ENCODE measurements around the gene LDHB. TPM values are rescaled to one million over a fixed set of nuclear protein-coding genes. Genes with fewer than 3 reads are reported as not detected.
"Not testable (repeated sequence)": the region's sequence is repeated elsewhere in the genome, so short reads cannot be mapped to it uniquely, and the experiment has no call there.

Gene LDHB
- 137 and 253 TPM in 2 replicates for total RNA-seq

GRCh38 chr12:21657326-21658077, at the start of gene LDHB:
TSS of gene LDHB (minus strand) at chr12:21657842. CDS start at chr12:21654671, 3,171 bp downstream.
- peak in 1 of 2 donors; percentile 94 for DNase-seq (ENCODE audit: low read depth in 2 of 2)

- DNase-seq (ENCODE audit: low read depth in 2 of 2), result no peak
These were observed 47.2 kb upstream of the LDHB start for GRCh38 chr12:21704847-21705246.

GRCh38 chr12:21699851-21700250, 42.2 kb upstream of the LDHB start:
- DNase-seq (ENCODE audit: low read depth in 2 of 2), result no peak

DNA sequence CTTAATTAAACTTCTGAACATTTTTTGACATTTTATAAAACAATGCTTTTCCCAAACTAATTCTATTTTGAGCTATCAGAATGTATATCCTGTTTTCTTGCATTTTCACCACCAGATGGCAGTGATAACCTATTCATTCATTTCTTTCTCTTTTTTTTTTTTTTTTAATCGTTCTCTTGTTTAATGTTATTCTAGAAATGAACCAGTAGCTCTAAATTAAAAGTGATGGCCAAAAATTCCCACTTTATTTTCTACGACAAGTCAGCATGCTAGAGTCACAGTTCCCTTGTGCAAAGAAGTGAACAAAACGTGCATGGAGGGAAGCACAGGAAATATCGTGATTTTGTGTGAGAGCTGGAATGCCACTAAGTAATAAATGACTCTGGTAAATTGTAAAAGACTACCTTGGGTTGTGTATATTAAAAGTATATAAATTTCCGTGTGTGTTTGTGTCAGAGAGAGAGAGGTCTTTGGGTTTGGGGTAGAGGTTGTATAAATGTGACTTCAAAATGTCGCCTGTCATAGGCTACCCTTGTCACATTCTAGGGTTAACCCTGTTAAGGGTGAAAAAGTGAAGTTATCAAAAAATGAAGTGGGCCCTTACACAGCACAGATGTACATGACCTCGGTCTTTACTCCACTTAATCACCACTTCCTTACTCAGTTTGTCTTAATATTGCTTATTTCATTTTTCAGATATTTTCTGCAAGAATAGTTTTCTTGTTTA, 40.4 kb upstream of the LDHB start:
- DNase-seq (ENCODE audit: low read depth in 2 of 2), result peak; percentile 33 to 42

- DNase-seq (ENCODE audit: low read depth in 2 of 2), result no peak
These were observed 39.0 kb upstream of the LDHB start for GRCh38 chr12:21696625-21697024.

DNA sequence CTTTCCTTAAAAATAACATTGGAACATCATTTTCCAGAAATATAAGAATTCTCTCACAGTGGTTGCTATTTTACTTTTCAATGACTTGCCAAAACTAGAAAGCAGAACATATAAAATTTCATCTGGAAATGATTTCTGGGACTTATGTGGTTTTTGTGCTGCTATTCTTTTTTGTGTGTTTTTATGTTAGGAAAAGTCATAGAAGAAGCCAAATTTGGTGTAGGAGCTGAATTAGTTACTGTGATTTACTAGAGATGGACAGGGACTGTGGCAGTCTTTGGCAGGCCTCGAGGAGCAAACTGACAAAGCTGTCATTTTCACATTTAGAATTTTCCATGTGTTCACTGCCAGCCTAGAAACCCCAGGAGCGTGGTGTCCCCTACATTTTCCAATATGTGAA, 38.3 kb upstream of the LDHB start:
- no peak for DNase-seq (ENCODE audit: low read depth in 2 of 2)

GRCh38 chr12:21694660-21695059, 37.0 kb upstream of the LDHB start:
- no peak for DNase-seq (ENCODE audit: low read depth in 2 of 2)

DNA sequence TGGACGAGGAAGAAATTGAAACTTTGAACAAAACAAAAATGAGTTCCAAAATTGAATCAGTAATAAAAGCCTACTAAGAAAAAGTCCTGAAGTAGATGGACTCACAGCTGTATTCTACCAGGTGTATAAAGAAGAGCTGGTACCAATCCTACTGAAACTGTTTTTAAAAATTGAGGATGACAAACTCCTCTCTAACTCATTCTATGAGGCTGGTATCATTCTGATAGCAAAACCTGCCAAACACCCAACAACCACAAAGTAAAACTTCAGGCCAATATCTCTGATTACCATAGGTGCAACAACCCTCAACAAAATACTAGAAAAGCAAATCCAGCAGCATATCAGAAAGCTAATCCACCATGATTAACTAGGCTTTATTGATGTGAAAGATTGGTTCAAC, 33.9 kb upstream of the LDHB start:
- DNase-seq (ENCODE audit: low read depth in 2 of 2), result no peak

DNA sequence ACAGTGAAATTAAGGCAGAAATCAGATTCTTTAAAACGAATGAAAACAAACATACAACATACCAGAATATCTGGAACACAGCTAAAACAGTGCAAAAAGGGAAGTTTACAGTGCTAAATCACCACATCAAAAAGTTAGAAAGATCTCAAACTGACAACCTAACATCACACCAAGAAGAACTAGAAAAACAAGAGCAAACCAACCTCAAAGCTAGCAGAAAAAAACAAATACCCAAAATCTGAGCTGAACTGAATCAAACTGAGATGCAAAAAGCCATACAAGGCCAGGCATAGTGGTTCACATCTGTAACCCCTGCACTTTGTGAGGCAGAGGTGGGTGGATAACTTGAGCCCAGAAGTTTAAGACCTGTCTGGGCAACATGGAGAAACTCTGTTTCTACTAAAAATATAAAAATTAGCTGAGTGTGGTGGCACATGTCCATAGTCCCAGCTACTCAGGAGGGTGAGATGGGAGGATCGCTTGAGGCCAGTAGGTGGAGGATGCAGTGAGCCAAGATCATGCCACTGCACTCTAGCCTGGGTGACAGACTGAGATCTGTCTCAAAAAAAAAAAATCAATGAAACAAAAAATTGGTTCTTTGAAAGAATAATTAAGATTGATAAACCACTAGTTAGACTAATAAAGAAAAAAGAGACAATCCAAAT, 33.2 kb upstream of the LDHB start:
- no peak for DNase-seq (ENCODE audit: low read depth in 2 of 2)

DNA sequence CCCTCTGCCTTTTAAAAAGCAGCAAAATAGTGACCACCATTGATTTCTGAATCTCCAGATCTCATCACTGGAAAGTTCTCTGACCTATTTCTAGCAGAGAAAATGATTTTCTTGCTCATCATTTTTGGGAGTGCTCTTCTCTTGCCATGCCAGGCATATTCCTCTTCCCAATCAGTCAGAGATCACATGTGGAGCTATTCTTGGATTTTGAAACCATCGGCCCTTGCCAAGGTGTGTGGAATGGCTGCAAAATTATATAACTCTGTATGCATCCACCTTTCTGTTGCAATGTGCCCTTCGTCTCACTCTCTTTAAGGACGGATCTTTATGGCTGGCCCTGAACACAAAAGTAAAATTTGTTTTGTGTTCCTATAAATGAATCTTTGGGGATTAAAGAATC, 25.5 kb upstream of the LDHB start:
- no peak for DNase-seq (ENCODE audit: low read depth in 2 of 2)

GRCh38 chr12:21678959-21679358, 21.3 kb upstream of the LDHB start:
- no peak for DNase-seq (ENCODE audit: low read depth in 2 of 2)

- no peak for DNase-seq (ENCODE audit: low read depth in 2 of 2)
These were observed 20.1 kb upstream of the LDHB start for GRCh38 chr12:21677622-21678277.

DNA sequence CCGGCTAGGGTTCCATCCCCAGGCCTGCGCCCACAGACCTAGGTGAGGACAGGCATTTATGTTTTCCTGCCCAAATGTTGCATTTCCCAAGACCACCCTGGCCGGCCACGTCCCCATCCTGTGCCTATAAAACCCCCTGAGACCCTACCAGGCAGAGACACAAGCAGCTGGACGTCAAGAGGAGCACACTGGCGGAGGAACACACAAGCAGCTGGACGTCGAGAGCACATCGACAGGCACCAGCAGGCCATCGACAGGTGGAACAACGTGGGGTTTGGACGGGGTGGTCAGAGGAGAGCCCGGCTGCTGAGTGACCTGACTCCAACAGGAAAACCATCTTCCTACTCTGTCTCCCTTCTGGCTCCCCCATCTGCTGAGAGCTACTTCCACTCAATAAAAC, 19.6 kb upstream of the LDHB start:
- DNase-seq (ENCODE audit: low read depth in 2 of 2), result no peak

DNA sequence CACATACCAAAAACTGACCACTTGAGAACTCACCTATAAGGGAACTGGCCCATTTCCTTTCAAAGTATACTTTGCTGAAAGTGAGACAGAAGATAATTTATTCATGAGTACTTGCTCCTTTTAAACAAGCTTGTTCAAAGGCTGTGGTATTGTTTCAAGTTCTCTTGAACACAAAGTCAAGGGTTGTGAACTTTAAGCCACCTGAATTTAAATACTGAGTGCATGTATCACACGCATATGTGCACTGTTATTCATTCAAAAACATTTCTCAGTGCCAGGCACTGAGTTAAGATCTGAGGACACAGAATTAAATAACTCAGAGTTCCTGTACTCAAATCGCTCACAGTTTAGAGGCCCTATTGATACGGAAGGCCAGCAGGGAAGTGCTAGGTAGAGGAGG, 19.1 kb upstream of the LDHB start:
- no peak for DNase-seq (ENCODE audit: low read depth in 2 of 2)

GRCh38 chr12:21675641-21676040, 18.0 kb upstream of the LDHB start:
- no peak for DNase-seq (ENCODE audit: low read depth in 2 of 2)

- no peak for DNase-seq (ENCODE audit: low read depth in 2 of 2)
These were observed 17.5 kb upstream of the LDHB start for GRCh38 chr12:21675096-21675495.

DNA sequence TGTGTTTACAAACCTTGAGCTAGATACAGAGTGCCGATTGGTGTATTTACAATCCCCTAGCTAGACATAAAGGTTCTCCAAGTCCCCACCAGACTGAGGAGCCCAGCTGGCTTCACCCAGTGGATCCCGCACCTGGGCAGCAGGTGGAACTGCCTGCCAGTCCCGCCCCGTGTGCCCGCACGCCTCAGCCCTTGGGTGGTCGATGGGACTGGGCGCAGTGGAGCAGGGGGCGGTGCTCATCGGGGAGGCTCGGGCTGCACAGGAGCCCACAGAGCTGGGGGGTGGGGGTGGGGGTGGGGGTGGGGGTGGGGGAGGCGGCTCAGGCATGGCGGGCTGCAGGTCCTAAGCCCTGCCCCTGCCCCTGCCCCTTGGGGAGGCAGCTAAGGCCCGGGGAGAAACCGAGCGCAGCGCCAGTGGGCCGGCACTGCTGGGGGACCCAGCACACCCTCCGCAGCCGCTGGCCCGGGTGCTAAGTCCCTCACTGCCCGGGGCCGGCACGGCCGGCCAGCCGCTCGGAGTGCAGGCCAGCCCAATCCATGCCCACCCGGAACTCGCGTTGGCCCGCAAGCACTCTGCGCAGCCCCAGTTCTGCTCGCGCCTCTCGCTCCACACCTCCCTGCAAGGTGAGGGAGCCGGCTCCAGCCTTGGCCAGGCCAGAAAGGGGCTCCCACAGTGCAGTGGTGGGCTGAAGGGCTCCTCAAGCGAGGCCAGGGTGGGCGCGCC, 16.3 kb upstream of the LDHB start:
- DNase-seq (ENCODE audit: low read depth in 2 of 2), result not testable (repeated sequence)

- DNase-seq (ENCODE audit: low read depth in 2 of 2), result no peak
These were observed 14.5 kb upstream of the LDHB start for GRCh38 chr12:21672146-21672545.

DNA sequence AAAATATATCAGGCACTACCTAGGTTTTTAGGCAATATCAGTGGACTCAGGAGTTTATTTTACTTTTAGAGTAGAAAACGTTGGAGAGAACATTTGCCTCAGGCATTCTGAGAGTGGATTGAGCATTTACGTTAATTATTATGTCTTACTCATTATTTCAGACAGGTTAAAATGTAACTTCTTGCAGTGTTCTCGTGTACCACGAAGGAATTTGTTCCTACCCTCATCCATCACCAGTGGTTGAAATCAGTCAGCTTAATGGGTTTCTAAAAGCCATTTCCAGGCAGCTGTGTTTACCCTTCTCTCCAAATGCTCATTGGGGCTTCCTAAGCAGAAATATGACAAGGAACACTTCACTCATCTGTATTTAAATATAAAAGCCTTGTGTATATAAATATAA, 9.1 kb upstream of the LDHB start:
- DNase-seq (ENCODE audit: low read depth in 2 of 2), result no peak

DNA sequence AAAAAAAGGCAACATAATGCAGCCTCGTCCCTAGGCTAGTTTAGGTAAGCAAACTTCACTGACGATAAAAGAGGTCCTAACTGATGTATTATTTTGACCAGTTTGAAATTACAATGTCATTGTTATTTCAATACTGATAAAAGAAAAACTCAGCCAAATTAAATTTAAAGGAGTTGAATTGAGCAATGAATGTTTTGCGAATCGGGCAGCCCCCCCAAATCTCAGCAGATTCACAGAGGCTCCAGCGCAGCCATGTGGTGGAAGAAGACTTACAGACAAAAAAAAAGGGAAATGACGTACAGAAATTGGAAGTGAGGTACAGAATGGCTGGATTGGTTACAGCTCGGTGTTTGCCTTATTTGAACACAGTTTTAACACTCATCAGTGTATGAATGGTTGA, 8.2 kb upstream of the LDHB start:
- no peak for DNase-seq (ENCODE audit: low read depth in 2 of 2)

- no peak for DNase-seq (ENCODE audit: low read depth in 2 of 2)
These were observed 4.6 kb upstream of the LDHB start for GRCh38 chr12:21662122-21662792.
